Measurements from ENCODE around the gene ARL6. TPM values are rescaled to one million over a fixed set of nuclear protein-coding genes. Genes with fewer than 3 reads are reported as not detected.

ARL6 gene
- total RNA-seq, 1 experiment from 2014 or later: 7.1 TPM

DNA sequence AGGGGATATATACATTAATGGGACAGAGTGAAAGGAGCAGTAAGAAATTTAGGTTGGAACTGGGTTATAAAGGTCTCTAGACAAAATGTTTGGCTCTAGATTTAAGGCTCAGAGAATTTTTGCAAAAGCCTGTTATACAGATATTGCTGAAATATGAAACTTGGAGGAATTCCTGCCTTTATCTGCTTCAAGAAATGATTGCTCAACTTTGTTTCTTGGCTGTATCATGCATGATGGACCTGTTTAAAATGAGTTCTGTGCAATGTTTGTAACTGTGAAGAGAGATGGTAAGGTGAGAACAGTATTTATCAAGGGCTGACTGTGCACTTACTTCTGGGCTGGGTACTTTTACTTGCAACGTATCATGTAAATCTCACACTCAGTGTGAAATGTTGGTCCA, 60.5 kb downstream of the ARL6 start:
- no peak overlapping the region for H3K9ac ChIP-seq (ENCODE audit: extremely low read depth, insufficient read length, low read length)
- Mint-ChIP-seq H3K36me3 (ENCODE audit: insufficient read depth in 1 of 3, low read depth in 3 of 3) (no peaks in the 10 kb centered on the region), H3K4me1 (peaks cover 21% of the 10 kb centered on the region in 2 experiments), H3K27ac (no peak overlapping the region), H3K4me3 (no peak overlapping the region), H3K9me3 (no peaks in the 10 kb centered on the region), H3K27me3 (ENCODE audit: low read depth) (peaks cover 28% of the 10 kb centered on the region)
- no peak overlapping the region for H3T11ph ChIP-seq (ENCODE audit: low read length)
- H4K91ac ChIP-seq (ENCODE audit: insufficient read length, low read depth, low read length): no peak overlapping the region
- peaks cover 2% of the 10 kb centered on the region for H3K79me1 ChIP-seq (ENCODE audit: insufficient read depth, low read depth, low read length, poor library complexity, severe bottlenecking)
- DNase-seq: no peak
- H4K20me1 ChIP-seq (ENCODE audit: control insufficient read depth, insufficient read depth, insufficient read length): no peaks in the 10 kb centered on the region
- no peak overlapping the region for H3K14ac ChIP-seq (ENCODE audit: insufficient read depth, low read length)
- no peak overlapping the region for H2BK12ac ChIP-seq (ENCODE audit: insufficient read length, low read depth, low read length)
- no peak overlapping the region for H4K8ac ChIP-seq (replicated peaks; ENCODE audit: insufficient read length, low read depth, low read length)
- no peak overlapping the region for H3K4ac ChIP-seq (ENCODE audit: low read depth, low read length)
- H2AFZ ChIP-seq (ENCODE audit: low read length): no peak overlapping the region
- no CpG with 5 or more reads among the region's 1 CpG for WGBS (ENCODE audit: extremely low coverage, insufficient read length, low lambda C conversion rate)
- TF ChIP-seq, protein P1, sequence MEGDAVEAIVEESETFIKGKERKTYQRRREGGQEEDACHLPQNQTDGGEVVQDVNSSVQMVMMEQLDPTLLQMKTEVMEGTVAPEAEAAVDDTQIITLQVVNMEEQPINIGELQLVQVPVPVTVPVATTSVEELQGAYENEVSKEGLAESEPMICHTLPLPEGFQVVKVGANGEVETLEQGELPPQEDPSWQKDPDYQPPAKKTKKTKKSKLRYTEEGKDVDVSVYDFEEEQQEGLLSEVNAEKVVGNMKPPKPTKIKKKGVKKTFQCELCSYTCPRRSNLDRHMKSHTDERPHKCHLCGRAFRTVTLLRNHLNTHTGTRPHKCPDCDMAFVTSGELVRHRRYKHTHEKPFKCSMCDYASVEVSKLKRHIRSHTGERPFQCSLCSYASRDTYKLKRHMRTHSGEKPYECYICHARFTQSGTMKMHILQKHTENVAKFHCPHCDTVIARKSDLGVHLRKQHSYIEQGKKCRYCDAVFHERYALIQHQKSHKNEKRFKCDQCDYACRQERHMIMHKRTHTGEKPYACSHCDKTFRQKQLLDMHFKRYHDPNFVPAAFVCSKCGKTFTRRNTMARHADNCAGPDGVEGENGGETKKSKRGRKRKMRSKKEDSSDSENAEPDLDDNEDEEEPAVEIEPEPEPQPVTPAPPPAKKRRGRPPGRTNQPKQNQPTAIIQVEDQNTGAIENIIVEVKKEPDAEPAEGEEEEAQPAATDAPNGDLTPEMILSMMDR (conservative IDR thresholded peaks at IDR 0.05): no peak
- H2AK5ac ChIP-seq (ENCODE audit: insufficient read length, low read length): no peak overlapping the region
- H3K23me2 ChIP-seq (ENCODE audit: insufficient read length, low read depth, low read length, poor library complexity, severe bottlenecking): peaks cover 12% of the 10 kb centered on the region
- H2BK20ac ChIP-seq (ENCODE audit: low read depth, low read length, poor library complexity, severe bottlenecking): no peak overlapping the region
- peaks cover 2% of the 10 kb centered on the region; the same call in 1 of the 2 replicates for H3K27me3 ChIP-seq (ENCODE audit: insufficient read depth, low read length)
- H4K5ac ChIP-seq (ENCODE audit: insufficient read length, low read depth, low read length): no peak overlapping the region
- no peak overlapping the region for H2BK5ac ChIP-seq (ENCODE audit: insufficient read length, low read length)
- no peaks in the 10 kb centered on the region; the same call in 1 of the 2 replicates for H3K79me2 ChIP-seq (ENCODE audit: insufficient read depth, low read length)
- H3K4me1 ChIP-seq (ENCODE audit: insufficient read depth, low read length): no peaks in the 10 kb centered on the region
- H3K27ac ChIP-seq (ENCODE audit: insufficient read length, low read depth, low read length): no peak overlapping the region
- no peak overlapping the region for H3K18ac ChIP-seq (ENCODE audit: insufficient read length, low read depth, low read length)
- no peak overlapping the region for H3K23ac ChIP-seq (ENCODE audit: insufficient read length, low read depth, low read length)
- H3K4me2 ChIP-seq (ENCODE audit: insufficient read depth, insufficient read length, low read length): no peak overlapping the region
- no peaks in the 10 kb centered on the region for H3K9me3 ChIP-seq (ENCODE audit: control insufficient read depth, low read depth, low read length)
- no peak overlapping the region for H2BK15ac ChIP-seq (ENCODE audit: low read depth, low read length)
- H3K56ac ChIP-seq (ENCODE audit: insufficient read length, low read depth, low read length): no peak overlapping the region
- H2BK120ac ChIP-seq (ENCODE audit: low read depth, low read length, poor library complexity, severe bottlenecking): no peak overlapping the region
